ACC112 (cell line): ENCODE measurements around the gene KCNA2.

Experiments
- H2AFZ ChIP-seq: fragments of 200-600 bp; sonication (generic); one replicate; pipeline ENCODE4 v1.6.0; 2017; ENCODE audit warnings: antibody characterized with exemption, low read length; ENCODE audit not compliant: unreplicated experiment
- H3K27ac ChIP-seq: fragments of 200-600 bp; sonication (generic); 2 replicates; pipeline ENCODE4 v1.5.1; 2014; ENCODE audit warnings: low read depth, mild to moderate bottlenecking, antibody characterized with exemption, low read length, moderate library complexity
- H3K27me3 ChIP-seq: fragments of 200-600 bp; sonication (generic); 2 replicates; pipeline ENCODE4 v1.6.1; 2014; ENCODE audit warnings: mild to moderate bottlenecking, antibody characterized with exemption, low read length, moderate library complexity, mixed read lengths; ENCODE audit not compliant: insufficient read depth
- H3K36me3 ChIP-seq: fragments of 200-600 bp; sonication (generic); 2 replicates; pipeline ENCODE4 v1.6.1; 2016; ENCODE audit warnings: mild to moderate bottlenecking, antibody characterized with exemption, low read length, moderate library complexity, mixed read lengths; ENCODE audit not compliant: insufficient read depth
- H3K4me1 ChIP-seq: fragments of 200-600 bp; sonication (generic); one replicate; pipeline ENCODE4 v1.6.1; 2016; ENCODE audit warnings: low read length, mixed read lengths; ENCODE audit not compliant: insufficient read depth, unreplicated experiment, control insufficient read depth
- H3K4me3 ChIP-seq: fragments of 200-600 bp; sonication (generic); 2 replicates; pipeline ENCODE4 v1.5.1; 2014; ENCODE audit warnings: mild to moderate bottlenecking, low read depth, low read length
- H3K79me2 ChIP-seq: fragments of 200-600 bp; sonication (generic); one replicate; pipeline ENCODE4 v1.6.0; 2016; ENCODE audit warnings: low read length; ENCODE audit not compliant: control insufficient read depth, unreplicated experiment, insufficient read depth

KCNA2 gene

DNA sequence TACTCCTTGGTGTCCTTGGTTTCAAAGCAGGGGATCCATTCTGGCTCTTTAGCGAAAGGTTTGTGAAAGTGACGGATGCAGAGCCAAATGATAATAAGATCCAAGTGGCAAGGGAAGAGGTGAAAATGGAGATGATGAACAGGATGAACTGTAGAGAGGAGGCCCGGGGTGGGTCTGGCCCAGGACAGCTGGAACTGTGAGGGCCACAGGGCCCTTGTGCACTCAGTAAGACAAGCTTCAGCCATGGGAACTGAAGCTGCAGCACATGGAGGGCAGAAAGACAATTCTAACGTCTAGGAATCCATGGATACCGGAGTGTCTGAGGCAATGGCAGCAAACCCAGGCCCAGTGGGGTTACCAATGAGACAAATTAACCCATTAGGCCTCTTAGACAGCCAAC, 4.8 kb downstream of the KCNA2 start:
- Histone ChIP-seq H3K4me3 (no peak overlapping the region), H2AFZ (no peak overlapping the region), H3K36me3 (no peaks in the 10 kb centered on the region), H3K27ac (no peak overlapping the region), H3K79me2 (no peaks in the 10 kb centered on the region), H3K27me3 (peaks cover 85% of the 10 kb centered on the region), H3K4me1 (no peaks in the 10 kb centered on the region)

DNA sequence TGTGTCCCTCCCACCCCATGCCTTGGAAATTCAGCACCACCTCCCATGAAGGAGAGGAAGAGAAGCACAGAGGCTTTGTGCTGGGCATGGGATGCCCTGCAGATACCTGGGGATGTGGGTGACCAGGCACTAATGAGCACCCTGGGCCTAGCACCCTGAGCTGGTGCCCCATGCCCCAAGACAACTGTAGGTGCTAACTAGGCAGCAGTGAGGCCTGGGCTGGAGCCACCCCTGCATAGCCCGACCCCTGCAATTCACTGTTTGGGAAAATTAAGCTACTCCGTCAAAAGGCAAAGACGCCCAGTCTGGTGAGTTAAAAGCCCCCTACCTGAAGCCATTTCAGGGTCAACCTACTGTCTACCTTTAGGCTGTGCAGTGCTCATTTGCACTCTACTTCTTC, 5.4 kb downstream of the KCNA2 start:
- H3K4me1 ChIP-seq: no peaks in the 10 kb centered on the region
- peaks cover 83% of the 10 kb centered on the region for H3K27me3 ChIP-seq
- H2AFZ ChIP-seq: no peak overlapping the region
- H3K36me3 ChIP-seq: no peaks in the 10 kb centered on the region
- no peak overlapping the region for H3K4me3 ChIP-seq
- no peak overlapping the region for H3K27ac ChIP-seq
- H3K79me2 ChIP-seq: no peaks in the 10 kb centered on the region

DNA sequence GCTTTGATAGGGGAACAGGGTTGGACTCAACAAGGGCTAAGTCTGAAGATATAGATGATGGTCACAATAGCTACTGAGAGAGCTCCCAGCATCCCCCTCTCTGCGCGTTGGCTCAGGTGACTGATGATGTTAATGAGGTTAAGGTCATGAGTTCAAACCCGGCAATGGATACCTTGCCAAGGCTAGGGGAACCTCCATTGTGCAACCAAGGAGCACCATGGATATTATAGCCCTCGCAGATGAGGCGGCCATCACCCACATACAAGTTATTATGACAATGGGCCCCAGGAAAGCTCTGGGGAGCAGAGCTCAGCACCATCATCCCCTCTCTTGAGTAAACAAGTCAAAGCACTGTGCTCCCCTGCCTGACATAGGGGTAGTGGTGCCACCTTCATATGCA, 8.2 kb downstream of the KCNA2 start:
- Histone ChIP-seq H3K4me1 (no peaks in the 10 kb centered on the region), H3K4me3 (no peak overlapping the region), H3K36me3 (no peaks in the 10 kb centered on the region), H3K27ac (no peak overlapping the region), H2AFZ (no peak overlapping the region), H3K79me2 (no peaks in the 10 kb centered on the region), H3K27me3 (peaks cover 69% of the 10 kb centered on the region)

DNA sequence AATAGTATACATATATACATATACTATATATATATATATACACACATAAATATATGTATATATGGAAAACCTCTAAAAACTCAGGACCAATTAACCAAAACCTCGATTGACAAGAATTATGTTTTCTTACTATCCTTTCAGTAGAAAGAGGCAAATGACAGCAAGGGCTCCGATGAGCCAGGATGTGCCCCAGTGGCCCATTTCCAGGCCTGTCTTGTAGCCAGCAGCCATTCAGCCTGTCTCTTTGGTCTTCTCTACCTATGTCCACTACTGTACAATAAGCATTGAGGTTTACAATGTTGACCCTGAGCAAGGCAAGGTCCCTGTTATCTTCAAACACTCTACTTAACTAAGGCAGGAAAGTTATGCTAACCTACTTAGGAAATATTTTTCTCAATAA, 9.8 kb downstream of the KCNA2 start:
- Histone ChIP-seq H2AFZ (no peak overlapping the region), H3K27me3 (peaks cover 63% of the 10 kb centered on the region), H3K27ac (no peak overlapping the region), H3K4me3 (no peak overlapping the region), H3K36me3 (no peaks in the 10 kb centered on the region), H3K79me2 (no peaks in the 10 kb centered on the region), H3K4me1 (no peaks in the 10 kb centered on the region)

DNA sequence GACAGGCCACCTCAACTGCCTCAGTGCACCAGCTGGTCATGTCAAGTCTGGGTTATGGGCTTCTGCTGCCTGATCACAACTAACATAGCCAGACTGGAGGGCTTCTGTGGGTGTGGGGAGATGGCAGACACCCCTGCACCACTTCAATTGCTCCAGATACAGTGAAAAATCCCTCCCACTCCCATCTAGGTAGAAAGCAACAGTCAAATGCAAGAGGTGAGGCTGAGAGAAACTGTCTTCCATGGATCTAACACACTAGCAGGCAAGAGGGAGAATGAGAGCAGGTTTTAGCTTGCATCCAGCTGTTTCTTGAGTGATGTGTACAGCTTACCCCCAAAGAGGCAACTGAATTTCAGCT, 10.8 kb downstream of the KCNA2 start:
- Histone ChIP-seq H3K79me2 (no peaks in the 10 kb centered on the region), H3K27me3 (peaks cover 63% of the 10 kb centered on the region), H2AFZ (no peak overlapping the region), H3K27ac (no peak overlapping the region), H3K4me3 (no peak overlapping the region), H3K4me1 (no peaks in the 10 kb centered on the region), H3K36me3 (no peaks in the 10 kb centered on the region)

DNA sequence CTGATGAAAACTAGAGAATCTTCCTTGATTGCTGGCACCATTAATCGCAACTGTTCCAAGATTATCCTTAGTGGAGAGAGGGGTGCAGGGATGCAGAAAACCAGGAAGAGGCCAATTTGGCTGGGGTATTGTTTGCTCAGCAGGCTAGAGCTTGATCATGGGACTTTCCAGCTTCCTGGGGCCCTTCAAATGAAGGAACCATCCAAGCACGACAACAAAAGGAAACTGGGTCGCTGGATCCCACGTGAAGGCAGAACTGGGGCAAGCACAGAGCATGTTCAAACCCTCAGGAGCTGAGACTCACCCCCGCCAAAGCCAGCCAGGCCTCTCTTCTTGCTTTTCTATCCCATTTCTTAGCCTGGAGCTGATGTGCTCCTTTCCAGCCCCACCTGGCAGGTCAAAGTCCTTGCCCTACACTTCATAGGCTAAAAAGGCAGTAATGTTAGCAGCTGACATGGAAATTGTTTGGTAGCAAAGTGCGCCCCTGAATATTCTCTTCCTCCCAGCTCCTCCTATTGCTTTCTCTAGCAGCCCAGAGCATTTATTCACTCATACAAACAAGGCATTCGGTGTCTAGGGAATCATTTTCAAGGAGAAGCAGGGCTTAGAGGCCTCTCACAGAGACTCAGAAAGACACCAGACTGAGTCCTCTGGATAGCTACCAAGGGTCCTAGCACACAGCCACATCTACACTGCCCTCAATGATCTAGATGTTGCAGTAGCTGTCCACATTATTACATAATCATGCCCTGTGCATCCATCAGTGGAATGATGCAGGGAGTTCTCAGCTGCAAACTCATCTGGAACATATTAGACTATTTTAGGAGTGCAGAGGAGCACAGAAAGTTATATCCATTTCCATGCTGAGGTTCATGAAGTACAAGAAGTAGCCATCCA, 11.5 kb downstream of the KCNA2 start:
- H2AFZ ChIP-seq: no peak overlapping the region
- no peak overlapping the region for H3K4me3 ChIP-seq
- no peaks in the 10 kb centered on the region for H3K4me1 ChIP-seq
- no peaks in the 10 kb centered on the region for H3K36me3 ChIP-seq
- no peak overlapping the region for H3K27ac ChIP-seq
- H3K79me2 ChIP-seq: no peaks in the 10 kb centered on the region
- H3K27me3 ChIP-seq: peaks cover 57% of the 10 kb centered on the region

DNA sequence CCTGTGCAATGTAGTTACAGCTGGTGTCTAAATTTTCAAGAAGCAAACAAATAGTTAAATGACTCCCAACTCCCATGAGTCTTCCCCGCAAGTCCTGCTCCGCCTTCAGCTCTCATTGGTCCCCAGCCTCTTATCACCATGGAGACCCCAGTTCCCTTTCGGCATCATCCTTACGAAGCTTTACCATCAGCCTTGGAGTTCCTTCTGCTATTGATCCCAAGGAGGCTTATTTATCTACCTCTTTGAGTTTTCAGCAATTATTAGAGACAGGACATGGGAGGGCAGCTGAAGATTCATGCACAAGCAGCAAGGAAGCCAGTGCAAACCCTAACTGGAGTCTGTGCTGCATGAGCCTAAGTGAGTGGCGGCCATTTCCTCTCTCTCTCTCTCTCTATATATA, 12.3 kb downstream of the KCNA2 start:
- no peaks in the 10 kb centered on the region for H3K4me1 ChIP-seq

DNA sequence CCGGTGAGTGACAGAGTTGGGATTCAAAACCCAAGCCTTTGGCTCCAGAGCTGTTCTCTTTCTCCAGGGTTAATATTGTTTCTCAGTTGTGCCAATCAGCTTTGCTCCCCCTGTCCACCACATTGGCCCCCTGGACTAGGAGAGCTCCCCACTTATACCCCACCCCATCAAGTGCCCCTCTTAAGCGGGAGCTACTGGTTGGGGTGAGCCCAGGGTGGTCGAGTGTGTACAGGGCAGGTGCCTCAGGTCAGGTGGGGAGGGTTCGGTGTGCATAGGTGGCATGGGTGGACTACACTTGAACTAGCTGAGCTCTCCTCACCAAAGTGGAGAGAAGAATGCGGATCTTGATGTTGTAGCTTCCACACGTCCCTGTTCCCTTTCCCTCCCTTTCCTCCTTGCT, 14.2 kb downstream of the KCNA2 start:
- Histone ChIP-seq H2AFZ (no peak overlapping the region), H3K4me3 (no peak overlapping the region), H3K27ac (no peak overlapping the region), H3K4me1 (no peaks in the 10 kb centered on the region), H3K27me3 (peaks cover 59% of the 10 kb centered on the region), H3K36me3 (no peaks in the 10 kb centered on the region), H3K79me2 (no peaks in the 10 kb centered on the region)

More for the DNA sequence above, 12.3 kb downstream of the KCNA2 start:
- Histone ChIP-seq H2AFZ (no peak overlapping the region), H3K27ac (no peak overlapping the region), H3K36me3 (no peaks in the 10 kb centered on the region), H3K79me2 (no peaks in the 10 kb centered on the region), H3K27me3 (peaks cover 57% of the 10 kb centered on the region), H3K4me3 (no peak overlapping the region)

DNA sequence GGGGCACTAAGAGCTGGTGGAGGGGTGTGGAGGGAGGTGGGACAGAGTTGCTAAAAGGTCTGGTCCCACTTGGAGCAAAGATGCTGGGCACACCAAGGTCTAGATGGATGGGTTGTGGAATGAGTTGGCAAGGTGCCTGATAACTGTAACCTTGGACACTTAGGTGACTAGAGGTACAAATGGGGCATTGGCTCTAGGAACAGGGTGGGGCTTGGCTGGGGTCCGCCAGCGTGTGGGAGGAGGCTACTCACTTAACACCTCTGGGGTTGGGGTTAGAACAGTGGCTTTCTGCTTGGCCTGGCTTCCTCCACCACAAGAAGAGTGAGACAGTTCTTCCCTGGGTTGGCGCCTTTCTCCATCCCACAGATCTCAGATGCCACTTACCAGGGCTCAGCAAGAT, 17.2 kb downstream of the KCNA2 start:
- Histone ChIP-seq H3K79me2 (no peaks in the 10 kb centered on the region), H3K4me3 (no peak overlapping the region), H3K27ac (no peak overlapping the region), H3K27me3 (peaks cover 60% of the 10 kb centered on the region), H3K4me1 (no peaks in the 10 kb centered on the region), H2AFZ (no peak overlapping the region), H3K36me3 (no peaks in the 10 kb centered on the region)

DNA sequence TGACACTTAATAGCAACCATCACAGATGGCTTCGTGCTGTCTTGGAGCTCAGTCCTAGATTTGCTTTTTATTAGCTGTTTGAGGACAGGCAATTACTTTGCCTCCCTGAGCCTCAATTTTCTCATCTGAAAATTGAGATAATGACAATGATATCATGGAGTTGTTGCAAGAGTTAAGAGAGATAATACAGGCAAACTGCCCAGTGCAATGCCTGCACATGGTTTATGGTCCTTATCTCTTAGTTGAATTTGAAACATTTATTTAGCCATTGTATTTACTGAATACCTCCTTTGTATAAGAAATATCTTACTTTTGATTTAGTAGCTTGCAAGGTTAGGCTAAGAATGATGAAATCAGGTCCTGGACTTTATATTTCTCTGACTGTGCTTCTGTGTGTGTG, 17.7 kb downstream of the KCNA2 start:
- H2AFZ ChIP-seq: no peak overlapping the region
- no peak overlapping the region for H3K27ac ChIP-seq
- H3K27me3 ChIP-seq: peaks cover 65% of the 10 kb centered on the region
- no peaks in the 10 kb centered on the region for H3K4me1 ChIP-seq
- H3K4me3 ChIP-seq: no peak overlapping the region
- H3K36me3 ChIP-seq: no peaks in the 10 kb centered on the region
- no peaks in the 10 kb centered on the region for H3K79me2 ChIP-seq

DNA sequence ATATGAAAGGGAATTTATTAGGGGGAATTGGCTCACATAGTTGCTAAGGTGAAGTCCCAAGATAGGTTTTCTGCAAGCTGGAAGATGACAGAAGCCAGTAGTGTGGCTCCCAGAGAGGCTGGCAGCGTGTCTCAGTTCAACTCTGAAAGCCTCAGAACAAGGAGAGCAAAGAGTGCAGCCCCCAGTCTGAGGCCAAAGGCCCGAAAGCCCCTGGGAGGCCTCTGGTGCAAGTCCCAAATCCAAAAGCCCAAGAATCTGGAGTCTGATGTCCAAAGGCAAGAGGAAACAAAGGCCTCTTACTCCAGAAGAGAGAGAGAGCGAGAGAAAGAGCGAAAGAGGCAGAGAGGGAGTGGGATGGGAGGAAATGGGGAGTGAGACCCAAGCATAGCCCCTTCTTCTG, 18.3 kb downstream of the KCNA2 start:
- H3K27me3 ChIP-seq: peaks cover 70% of the 10 kb centered on the region
- H3K4me3 ChIP-seq: no peak overlapping the region

More for the DNA sequence above, 18.3 kb downstream of the KCNA2 start:
- Histone ChIP-seq H3K36me3 (no peaks in the 10 kb centered on the region), H3K79me2 (no peaks in the 10 kb centered on the region), H3K27ac (no peak overlapping the region), H3K4me1 (no peaks in the 10 kb centered on the region), H2AFZ (no peak overlapping the region)
